ENCODE results near the gene GPC6. TPM values are rescaled to one million over a fixed set of nuclear protein-coding genes. Genes with fewer than 3 reads are reported as not detected.

Gene GPC6
- total RNA-seq, 1 experiment from 2014 or later = 0.22 TPM

- ChIA-PET POLR2A (no interaction called here), RAD21 (ENCODE audit: low non-redundant PET in 1 of 2, low total read pairs in 2 of 2, uncharacterized antibody in 2 of 2, unreplicated experiment in 2 of 2) (no interaction called here)
Measured at GRCh38 chr13:93589788-93590187, 363.2 kb downstream of the GPC6 start.

GRCh38 chr13:93603043-93603442, 376.4 kb downstream of the GPC6 start:
- H3K36me3 ChIP-seq (ENCODE audit: control insufficient read depth in 1 of 2, insufficient read depth in 2 of 2, low read length in 2 of 2) = no peaks in the 10 kb centered on the region
- no peak overlapping the region for H3K27ac ChIP-seq (ENCODE audit: low read depth, low read length)
- H3K4me3 ChIP-seq (replicated peaks in 1 of 2; ENCODE audit: low read depth in 1 of 2, low read length in 2 of 2) = no peak overlapping the region
- no peak overlapping the region for H3K4me2 ChIP-seq (ENCODE audit: low read length)
- H3K79me2 ChIP-seq (ENCODE audit: insufficient read depth, low read length) = no peaks in the 10 kb centered on the region
- ChIA-PET POLR2A (no interaction called here), RAD21 (ENCODE audit: low non-redundant PET in 1 of 2, low total read pairs in 2 of 2, uncharacterized antibody in 2 of 2, unreplicated experiment in 2 of 2) (no interaction called here), CTCF (no interaction called here)
- H3K9me2 ChIP-seq (ENCODE audit: insufficient read depth) = no peaks in the 10 kb centered on the region
- no peak for TF ChIP-seq CBX3 (IDR thresholded peaks at IDR 0.05; ENCODE audit: low read depth)
- no peak for TF ChIP-seq SIN3A (IDR thresholded peaks at IDR 0.05; ENCODE audit: low read depth)
- TF ChIP-seq CEBPB (IDR thresholded peaks at IDR 0.05; ENCODE audit: low read depth) = no peak
- no peak for TF ChIP-seq ATF3 (IDR thresholded peaks at IDR 0.05)
- no peak for TF ChIP-seq MAX (IDR thresholded peaks at IDR 0.05)
- no peak for TF ChIP-seq YY1 (IDR thresholded peaks at IDR 0.05; ENCODE audit: extremely low read depth, insufficient replicate concordance, low read depth, low read length)
- TF ChIP-seq EGR1 (IDR thresholded peaks at IDR 0.05; ENCODE audit: low read depth) = no peak
- TF ChIP-seq JUND (IDR thresholded peaks at IDR 0.05) = no peak
- no peak for TF ChIP-seq FOSL1 (IDR thresholded peaks at IDR 0.05; ENCODE audit: low read depth)
- H4K20me1 ChIP-seq (ENCODE audit: insufficient read depth) = no peaks in the 10 kb centered on the region
- no peaks in the 10 kb centered on the region for H3K27me3 ChIP-seq (ENCODE audit: insufficient read depth, low read length)
- no peak for ATAC-seq
- BruUV-seq (replicated peaks) = no TSS peak
- no peak overlapping the region for H2AFZ ChIP-seq (ENCODE audit: low read depth, low read length, poor library complexity, severe bottlenecking)
- no peaks in the 10 kb centered on the region for H3K4me1 ChIP-seq (ENCODE audit: control insufficient read depth in 1 of 2, insufficient read depth in 2 of 2, low read length in 2 of 2)
- no peak for DNase-seq (ENCODE audit: low read depth, low spot score)
- intact Hi-C loops (cut with micrococcal nuclease) = no loop called here
- H3K9ac ChIP-seq (ENCODE audit: low read length) = no peak overlapping the region
- peaks cover 20 to 29% of the 10 kb centered on the region in 2 experiments; a peak in 2 of 4 replicates for H3K9me3 ChIP-seq (ENCODE audit: control insufficient read depth in 1 of 2, insufficient read depth in 1 of 2, low read depth in 1 of 2, low read length in 2 of 2)

More at GRCh38 chr13:93589788-93590187, 363.2 kb downstream of the GPC6 start:
- ATAC-seq (no peak), DNase-seq (ENCODE audit: low read depth, low spot score) (no peak)
- H3K27ac ChIP-seq (ENCODE audit: low read depth, low read length) = no peak overlapping the region
- no peak overlapping the region for H3K9ac ChIP-seq (ENCODE audit: low read length)
- intact Hi-C loops (cut with micrococcal nuclease) = no loop called here
- no peak overlapping the region for H3K4me2 ChIP-seq (ENCODE audit: low read length)
- no peaks in the 10 kb centered on the region for H3K79me2 ChIP-seq (ENCODE audit: insufficient read depth, low read length)
- no peaks in the 10 kb centered on the region for H3K9me2 ChIP-seq (ENCODE audit: insufficient read depth)
- no TSS peak for BruUV-seq (replicated peaks)
- no peaks in the 10 kb centered on the region for H3K27me3 ChIP-seq (ENCODE audit: insufficient read depth, low read length)
- no peaks in the 10 kb centered on the region for H3K4me1 ChIP-seq (ENCODE audit: control insufficient read depth in 1 of 2, insufficient read depth in 2 of 2, low read length in 2 of 2)
- H3K9me3 ChIP-seq (ENCODE audit: control insufficient read depth in 1 of 2, insufficient read depth in 1 of 2, low read depth in 1 of 2, low read length in 2 of 2) = peaks cover 10 to 12% of the 10 kb centered on the region in 2 experiments; a peak in 2 of 4 replicates
- CTCF ChIA-PET = no interaction called here
- H3K4me3 ChIP-seq (replicated peaks in 1 of 2; ENCODE audit: low read depth in 1 of 2, low read length in 2 of 2) = no peak overlapping the region
- H4K20me1 ChIP-seq (ENCODE audit: insufficient read depth) = no peaks in the 10 kb centered on the region
- H3K36me3 ChIP-seq (ENCODE audit: control insufficient read depth in 1 of 2, insufficient read depth in 2 of 2, low read length in 2 of 2) = no peaks in the 10 kb centered on the region
- no peak for TF ChIP-seq TCF7L2 (IDR thresholded peaks at IDR 0.05; ENCODE audit: borderline replicate concordance, extremely low read depth, insufficient read depth, insufficient read length)
- no peak for TF ChIP-seq SP1 (IDR thresholded peaks at IDR 0.05; ENCODE audit: low read depth)
- TF ChIP-seq RAD21 (IDR thresholded peaks at IDR 0.05; ENCODE audit: low read depth) = no peak
- no peak for TF ChIP-seq YY1 (IDR thresholded peaks at IDR 0.05; ENCODE audit: extremely low read depth, insufficient replicate concordance, low read depth, low read length)
- no peak for TF ChIP-seq POLR2AphosphoS5 (IDR thresholded peaks at IDR 0.05; ENCODE audit: low read depth, low read length)
- no peak for TF ChIP-seq EZH2 (IDR thresholded peaks at IDR 0.05)
- H2AFZ ChIP-seq (ENCODE audit: low read depth, low read length, poor library complexity, severe bottlenecking) = no peak overlapping the region
